ENCODE results near the gene SYT3. TPM values are rescaled to one million over a fixed set of nuclear protein-coding genes. Genes with fewer than 3 reads are reported as not detected.
"Not testable (repeated sequence)": the region's sequence is repeated elsewhere in the genome, so short reads cannot be mapped to it uniquely, and the experiment has no call there.

The SYT3 gene
- total RNA-seq, 6 experiments from 2014 or later: not detected

GRCh38 chr19:50601407-50602088 lies 38.1 kb downstream of the SYT3 start:
- Mint-ChIP-seq H3K27me3 (ENCODE audit: insufficient read depth) (peaks cover 4% of the 10 kb centered on the region), H3K4me1 (ENCODE audit: low read depth) (no peaks in the 10 kb centered on the region), H3K4me3 (no peak overlapping the region), H3K27ac (no peak overlapping the region), H3K9me3 (no peaks in the 10 kb centered on the region), H3K36me3 (ENCODE audit: low read depth) (no peaks in the 10 kb centered on the region)
- no peak for TF ChIP-seq CTCF (IDR thresholded peaks at IDR 0.05)
- DNase-seq: no peak

GRCh38 chr19:50599427-50599826 lies 40.3 kb downstream of the SYT3 start:
- DNase-seq: no peak
- H3K27me3 Mint-ChIP-seq (ENCODE audit: insufficient read depth): peaks cover 7% of the 10 kb centered on the region

GRCh38 chr19:50590191-50590590 lies 49.5 kb downstream of the SYT3 start:
- Mint-ChIP-seq H3K4me1 (ENCODE audit: low read depth) (no peaks in the 10 kb centered on the region), H3K27me3 (ENCODE audit: insufficient read depth) (peaks cover 14% of the 10 kb centered on the region), H3K9me3 (no peaks in the 10 kb centered on the region), H3K27ac (no peak overlapping the region), H3K4me3 (no peak overlapping the region), H3K36me3 (ENCODE audit: low read depth) (no peaks in the 10 kb centered on the region)
- TF ChIP-seq CTCF (IDR thresholded peaks at IDR 0.05): no peak
- DNase-seq: no peak

More at GRCh38 chr19:50599427-50599826, 40.3 kb downstream of the SYT3 start:
- Mint-ChIP-seq H3K4me1 (ENCODE audit: low read depth) (no peaks in the 10 kb centered on the region), H3K9me3 (no peaks in the 10 kb centered on the region), H3K36me3 (ENCODE audit: low read depth) (no peaks in the 10 kb centered on the region), H3K4me3 (no peak overlapping the region), H3K27ac (no peak overlapping the region)
- TF ChIP-seq CTCF (IDR thresholded peaks at IDR 0.05): no peak

GRCh38 chr19:50581795-50582660 lies 57.7 kb downstream of the SYT3 start:
- H3K36me3 Mint-ChIP-seq (ENCODE audit: low read depth); H3K9me3 Mint-ChIP-seq; DNase-seq; H3K4me3 Mint-ChIP-seq; H3K4me1 Mint-ChIP-seq (ENCODE audit: low read depth); H3K27ac Mint-ChIP-seq; H3K27me3 Mint-ChIP-seq (ENCODE audit: insufficient read depth): not testable (repeated sequence)

- no peak overlapping the region for H3K27ac Mint-ChIP-seq
- H3K36me3 Mint-ChIP-seq (ENCODE audit: low read depth): no peaks in the 10 kb centered on the region
- TF ChIP-seq CTCF (IDR thresholded peaks at IDR 0.05): no peak
- no peak for DNase-seq
- H3K4me1 Mint-ChIP-seq (ENCODE audit: low read depth): peaks cover 7% of the 10 kb centered on the region; the same call in 1 of the 2 replicates
- no peak overlapping the region for H3K4me3 Mint-ChIP-seq
- H3K27me3 Mint-ChIP-seq (ENCODE audit: insufficient read depth): peaks cover 15% of the 10 kb centered on the region
- no peaks in the 10 kb centered on the region; the same call in 1 of the 2 replicates for H3K9me3 Mint-ChIP-seq
Measured at GRCh38 chr19:50580970-50581634, 58.6 kb downstream of the SYT3 start.
